K562 treated with DMSO at 1 percent for 48 hours (cell line): ENCODE data around the gene SMYD1. TPM values are rescaled to one million over a fixed set of nuclear protein-coding genes. Genes with fewer than 3 reads are reported as not detected.

Source experiments
- total RNA-seq: library from RNA; unstranded; fragments of 300-600 nt; gene quantifications from 2 replicates; pipeline ENCODE4 v1.2.3, GENCODE V29; 2022; ENCODE audit warnings: low replicate concordance; ENCODE audit errors: extremely low read depth

SMYD1 gene
- not detected in 2 replicates for total RNA-seq

GRCh38 chr2:88067598-88067997 lies at the start of gene SMYD1:
SMYD1 (plus strand) TSS chr2:88067825; CDS start chr2:88067865, 40 bp downstream.

GRCh38 chr2:88055371-88056128 lies 12.1 kb upstream of the SMYD1 start, which contains the start of gene KRCC1:
KRCC1 (minus strand) TSS chr2:88055783; CDS start chr2:88028563, 27,220 bp downstream.

DNA sequence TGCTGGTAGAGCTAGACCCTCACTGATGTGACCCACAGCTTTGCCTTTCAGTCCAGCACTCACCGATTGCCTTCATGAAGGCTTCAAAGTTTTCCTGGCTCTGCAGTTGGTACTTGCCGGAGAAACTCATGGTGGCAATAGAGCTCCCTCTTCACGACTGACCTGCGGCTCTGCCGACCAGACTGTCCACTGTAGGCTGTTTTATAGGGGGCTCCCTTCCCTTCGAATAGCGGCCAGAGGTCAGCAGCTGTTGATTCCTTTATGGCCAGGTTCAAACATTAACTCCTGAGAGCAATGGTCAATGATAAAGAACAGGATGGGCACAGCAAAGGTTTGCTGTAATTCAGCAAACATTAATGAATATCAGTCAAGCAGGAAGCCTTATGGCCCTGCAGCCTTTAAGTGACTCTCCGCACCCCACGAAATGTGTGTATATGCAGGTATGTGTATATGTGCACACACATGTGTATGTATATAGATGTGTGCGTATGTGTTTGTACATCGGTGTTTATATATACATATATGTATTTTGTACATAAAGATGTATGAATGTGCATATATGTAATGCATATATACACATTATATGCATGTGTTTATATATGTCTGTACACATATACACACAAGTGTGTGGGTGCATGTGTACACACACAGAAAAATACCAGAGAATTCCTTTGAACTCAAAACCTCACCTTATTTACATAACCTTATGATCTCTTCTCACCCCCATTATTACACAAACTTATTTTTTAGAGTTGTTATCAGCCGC lies 60.4 kb downstream of the SMYD1 start, which contains the start of gene FABP1:
Gene FABP1, minus strand, starts transcription at position 175 of the 766 bp plus-strand sequence. Its CDS starts 45 bp downstream, at position 130.

Other genes starting within 250 kb of the SMYD1 start
- gene RGPD2, start 242.0 kb upstream of the SMYD1 start, total RNA-seq = not detected in 2 replicates
- not detected in 2 replicates for gene RNU2-63P, start 51.3 kb upstream of the SMYD1 start, total RNA-seq
- gene KRCC1, start 12.0 kb upstream of the SMYD1 start, total RNA-seq = not detected in 2 replicates
- not detected in 2 replicates for gene FABP1, start 60.2 kb downstream of the SMYD1 start, total RNA-seq
- not detected in 2 replicates for gene THNSL2, start 102.5 kb downstream of the SMYD1 start, total RNA-seq